ENCODE measurements around the gene SETMAR.
"Not testable (repeated sequence)": the region's sequence is repeated elsewhere in the genome, so short reads cannot be mapped to it uniquely, and the experiment has no call there.

Gene SETMAR

DNA sequence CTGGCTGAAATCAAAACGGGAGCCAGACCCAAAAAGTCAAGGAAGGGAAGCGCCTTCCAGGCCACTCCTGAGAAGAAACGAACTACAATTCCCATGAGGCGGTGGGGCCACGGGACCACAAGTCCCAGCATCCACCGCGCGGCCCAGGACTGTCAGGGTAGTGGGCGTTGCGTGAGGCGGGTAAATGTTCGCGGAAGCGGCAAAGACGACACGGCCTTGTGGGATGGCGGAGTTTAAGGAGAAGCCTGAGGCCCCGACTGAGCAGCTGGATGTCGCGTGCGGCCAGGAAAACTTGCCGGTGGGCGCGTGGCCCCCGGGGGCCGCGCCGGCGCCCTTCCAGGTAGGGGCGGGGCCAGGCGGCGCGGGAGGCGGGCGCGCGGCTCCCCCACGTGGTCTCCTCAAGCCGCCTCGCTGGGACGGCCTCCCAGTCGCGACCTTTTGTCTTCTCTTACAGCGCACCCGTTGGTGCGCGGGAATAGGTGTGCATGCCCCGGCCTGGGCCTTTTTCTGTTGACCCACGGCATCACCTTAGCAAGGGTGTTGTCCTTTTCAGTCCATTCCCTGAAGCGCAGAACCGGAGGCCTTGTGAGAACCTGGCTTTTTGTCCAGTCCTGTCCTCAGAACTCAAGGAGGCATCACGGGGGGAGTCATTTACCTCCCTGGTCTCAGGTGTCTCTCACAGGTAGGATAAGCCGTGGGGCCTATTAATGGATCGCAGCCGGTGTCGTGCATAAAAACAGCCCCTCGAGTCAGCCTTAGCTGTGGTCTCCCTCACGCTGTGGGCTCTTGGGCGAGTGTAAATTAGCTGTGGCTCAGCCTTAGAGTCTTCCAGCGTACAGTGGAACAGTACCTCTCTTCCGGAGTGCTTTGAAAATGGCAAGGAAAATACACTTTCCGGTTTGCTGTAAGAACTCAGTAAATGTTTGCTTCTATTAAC is at the start of gene SETMAR:
TSS of gene SETMAR (plus strand) at position 183 of the 937 bp plus-strand sequence. CDS start at position 185, 2 bp downstream.
- DNase-seq, result peak; percentile 96

DNA sequence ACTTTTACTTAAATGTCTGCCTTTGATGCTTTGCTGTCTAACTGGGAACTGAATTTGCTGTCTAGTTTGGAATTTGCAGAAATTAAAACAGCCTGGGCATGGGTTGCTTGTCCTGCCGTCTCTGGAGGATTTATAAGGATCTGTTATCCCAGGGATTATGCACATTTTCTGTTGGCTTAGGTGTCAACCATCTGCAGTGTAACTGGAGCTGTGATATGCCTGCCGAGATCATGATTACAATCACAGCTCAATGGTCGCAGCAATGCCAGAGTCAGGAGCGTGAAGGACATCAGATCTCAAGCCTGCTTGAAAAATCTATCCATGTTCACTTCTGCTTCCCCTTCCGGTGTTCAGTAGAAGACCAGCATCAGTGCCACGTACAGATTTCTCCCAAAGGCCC is 41.8 kb upstream of the SETMAR start:
- no peak for DNase-seq

DNA sequence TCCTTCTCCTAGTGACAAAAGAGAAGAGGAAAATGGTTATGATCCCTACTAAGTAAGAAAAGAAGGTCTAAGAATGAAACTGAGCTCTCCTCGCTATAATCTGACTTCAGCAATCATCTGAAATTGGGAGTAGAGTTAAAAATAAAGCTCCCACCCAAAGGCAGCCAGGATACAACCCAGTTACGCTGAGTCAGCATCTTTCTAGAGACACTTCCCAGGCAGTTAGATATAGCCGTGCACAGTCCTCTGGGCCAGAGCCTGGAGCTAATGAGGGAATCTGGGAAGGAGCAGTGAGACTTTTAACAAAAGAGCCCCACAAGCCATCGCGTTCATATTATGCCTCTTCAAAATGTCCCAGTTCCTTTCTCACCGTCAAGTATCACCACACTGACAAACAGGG is 39.1 kb upstream of the SETMAR start:
- DNase-seq, result no peak

DNA sequence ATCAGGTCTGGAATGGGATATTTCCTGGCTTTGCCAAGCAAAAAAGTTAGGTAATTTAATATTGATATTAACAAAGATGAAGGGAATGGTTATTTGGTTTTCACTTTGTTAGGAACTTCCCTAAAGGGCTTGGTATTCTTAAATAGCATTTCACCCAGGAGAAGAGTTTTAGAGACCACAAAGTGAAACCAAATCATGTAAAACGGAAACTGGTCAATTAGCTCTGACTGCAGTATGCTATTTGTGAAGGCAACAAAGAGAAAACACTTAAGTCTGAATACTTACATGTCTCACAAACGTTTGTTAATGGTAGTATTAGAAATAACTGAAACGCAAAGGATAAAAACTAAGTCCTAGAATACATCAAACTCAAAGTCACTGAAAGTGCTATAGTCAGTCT is 32.4 kb upstream of the SETMAR start:
- DNase-seq, result no peak

DNA sequence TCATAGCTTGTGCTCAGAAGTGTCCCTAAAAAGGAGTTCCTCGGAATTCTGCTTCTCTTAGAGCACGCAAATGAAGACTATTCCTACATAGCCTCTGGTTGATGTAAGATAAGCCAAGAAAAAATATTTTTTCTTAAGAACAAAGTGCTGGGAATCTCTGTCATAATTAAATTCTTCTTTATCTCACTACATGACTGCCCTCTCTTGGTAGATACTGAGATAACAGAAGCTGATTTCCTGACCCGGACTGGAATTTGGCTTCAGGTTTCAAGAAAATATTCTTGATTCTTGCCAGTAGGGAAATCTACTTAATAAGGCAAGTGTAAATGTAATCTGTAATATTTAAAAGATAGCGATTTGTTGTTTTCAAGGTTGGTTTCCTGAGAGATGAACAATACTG is 31.3 kb upstream of the SETMAR start:
- DNase-seq, result peak; percentile 87

DNA sequence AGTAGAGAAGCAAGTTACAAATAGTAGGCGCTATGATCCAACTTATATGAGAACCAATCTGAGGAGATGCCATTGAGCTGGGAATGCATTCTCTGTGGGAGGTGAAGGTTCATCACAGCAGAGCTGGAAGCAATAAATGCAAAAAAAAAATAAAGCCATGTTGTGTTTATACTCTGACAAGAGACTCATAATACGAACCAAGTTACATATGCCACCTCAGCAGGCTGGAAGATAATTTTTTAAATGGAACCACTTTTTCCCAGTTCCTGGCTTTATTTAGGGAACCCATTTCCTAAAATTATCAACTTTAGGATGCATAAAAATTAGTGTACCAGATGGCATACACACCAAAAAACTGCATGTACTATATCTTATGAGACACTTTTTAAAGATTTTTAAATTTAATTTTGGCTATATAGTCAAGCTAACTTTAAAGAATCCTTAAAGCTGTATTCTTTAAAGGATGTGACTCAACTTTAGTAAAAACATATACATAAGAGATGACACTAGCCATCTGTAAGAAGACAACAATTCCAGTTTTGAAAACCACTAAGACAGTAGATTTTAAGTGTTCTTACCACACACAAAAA is 23.6 kb upstream of the SETMAR start:
- no peak for DNase-seq

DNA sequence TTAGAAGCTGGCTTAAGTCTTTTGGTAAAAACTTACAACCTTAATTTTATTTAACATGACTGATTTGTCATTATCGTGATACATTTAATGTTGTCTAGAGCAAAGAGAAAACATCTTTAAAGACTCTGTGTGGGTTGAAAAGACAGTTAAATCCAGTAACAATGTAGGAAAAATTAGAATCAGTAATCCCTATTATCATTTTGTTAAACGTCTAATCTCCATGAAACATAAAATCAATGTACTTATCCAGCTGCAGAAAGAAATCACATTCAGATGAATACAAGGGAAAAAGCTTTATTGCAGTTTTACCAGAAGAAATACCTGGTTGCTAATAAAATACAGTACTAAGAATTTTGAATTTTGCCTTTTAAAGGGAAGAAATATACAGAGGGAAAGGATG is 21.2 kb upstream of the SETMAR start:
- DNase-seq, result no peak

DNA sequence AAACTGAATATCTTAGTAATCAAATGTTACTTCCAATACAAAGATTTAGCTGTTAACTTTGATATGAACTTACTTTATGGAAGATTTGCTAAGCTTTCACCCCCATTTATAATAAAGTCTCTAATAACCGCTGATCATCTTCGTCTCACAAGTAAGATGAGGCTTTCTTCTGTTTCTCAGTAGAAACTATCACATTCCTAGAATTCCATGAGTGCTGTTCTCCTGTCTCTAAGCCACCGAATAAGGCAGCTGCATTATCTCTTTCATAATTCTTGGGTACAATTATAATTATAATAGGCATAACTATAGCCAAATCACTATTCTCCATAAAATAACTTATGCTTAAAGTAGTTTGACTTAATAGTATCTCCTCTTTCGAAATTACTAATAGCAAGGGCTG is 18.3 kb upstream of the SETMAR start:
- no peak for DNase-seq

DNA sequence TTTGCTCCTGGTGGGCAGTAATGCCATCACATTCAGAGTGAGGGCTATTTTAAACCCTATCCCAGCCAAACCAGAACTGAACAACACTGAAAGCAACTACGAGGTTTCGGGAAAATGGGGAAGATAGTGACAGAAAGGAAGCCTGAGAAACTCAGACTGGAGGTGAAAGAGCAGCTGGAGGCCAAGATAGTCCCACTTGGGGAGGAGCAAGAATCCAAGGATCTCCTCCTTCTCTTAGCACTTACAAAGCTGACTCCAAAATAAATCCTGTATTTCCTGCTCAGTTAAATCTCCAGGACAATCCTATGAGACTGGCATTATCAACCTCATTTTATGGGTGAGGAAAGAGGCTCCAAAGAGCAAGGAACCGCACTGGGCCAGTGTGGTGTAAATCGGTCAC is 14.1 kb upstream of the SETMAR start:
- DNase-seq, result no peak

DNA sequence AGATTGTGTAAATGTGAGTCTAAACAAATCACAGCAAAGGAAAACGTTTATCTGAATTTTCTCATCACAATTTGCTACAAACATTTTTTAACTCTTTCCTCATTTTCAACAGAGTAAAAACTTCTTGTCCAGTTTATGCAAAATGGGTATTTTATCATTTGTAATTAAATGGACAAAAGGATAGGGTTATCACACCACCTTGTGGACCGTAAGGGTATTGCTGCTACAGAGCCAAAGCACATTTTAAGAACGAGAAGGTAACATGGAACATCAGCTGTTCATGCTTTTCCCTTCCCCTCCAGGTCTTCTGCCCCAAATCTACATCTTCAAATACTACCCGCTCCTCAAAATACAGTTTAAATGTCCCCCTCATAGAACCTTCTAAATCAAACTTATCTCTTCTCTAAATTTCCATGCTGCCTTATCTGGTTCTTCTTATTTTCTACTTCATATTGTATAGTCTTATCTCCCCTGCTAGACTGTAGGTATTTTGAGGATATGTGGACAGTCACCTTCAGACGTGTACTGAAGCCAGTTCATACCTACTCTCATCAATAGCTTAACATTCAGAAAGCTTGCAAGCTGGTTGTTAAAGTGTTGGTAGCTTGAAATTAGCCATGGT is 12.8 kb upstream of the SETMAR start:
- DNase-seq, result peak; percentile 82

DNA sequence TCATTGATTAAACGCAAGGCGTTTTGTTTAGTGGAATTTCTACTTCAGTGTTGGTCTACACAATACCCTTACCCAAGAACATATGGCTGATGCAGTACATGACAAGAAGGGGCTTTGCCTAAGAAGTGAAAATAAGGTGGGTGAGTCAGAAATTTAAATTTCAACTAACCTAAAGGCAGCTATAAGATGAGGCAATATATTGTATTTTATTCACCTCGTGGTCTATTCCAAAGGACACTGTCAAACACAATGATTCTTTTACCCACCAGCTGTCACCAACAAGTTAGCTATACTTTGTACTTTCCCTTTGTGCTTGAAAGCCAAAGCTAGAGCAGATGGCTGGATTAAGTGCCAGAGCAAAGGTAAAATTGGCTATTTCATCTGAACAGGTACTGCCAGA is 10.9 kb upstream of the SETMAR start:
- no peak for DNase-seq

DNA sequence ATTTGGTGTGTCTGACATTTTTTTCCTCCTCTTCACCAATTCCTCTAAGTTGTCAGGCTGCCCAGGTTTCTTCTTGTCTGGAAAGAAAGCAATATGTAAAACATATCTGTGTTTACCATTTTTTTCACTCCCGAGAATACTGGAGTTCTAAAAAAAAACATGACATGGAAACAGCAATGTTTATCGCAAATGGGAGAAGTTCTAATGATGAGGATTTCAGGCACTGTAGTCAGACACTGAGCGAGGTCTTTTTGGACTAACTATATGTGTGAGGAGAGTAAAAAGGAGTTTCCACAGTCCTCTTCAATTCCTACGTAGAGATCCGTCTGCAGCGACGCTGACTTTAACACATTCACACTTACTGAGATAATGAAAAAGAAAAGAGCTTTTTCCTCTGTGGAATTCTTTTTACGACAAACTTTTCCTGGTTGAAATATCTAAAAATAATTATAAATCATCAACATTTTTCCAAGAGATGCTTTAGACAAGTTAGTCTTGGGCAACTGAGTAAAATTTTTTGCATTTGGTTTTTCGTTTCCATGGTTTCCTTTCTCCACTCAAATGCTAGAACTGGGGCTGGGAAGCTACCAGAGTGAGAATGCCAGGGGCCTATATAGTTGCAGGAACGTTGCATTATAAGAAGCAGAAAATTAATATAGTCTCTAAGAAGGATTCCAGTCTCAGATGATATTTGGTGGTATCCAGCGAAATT is 8.4 kb upstream of the SETMAR start:
- no peak for DNase-seq

DNA sequence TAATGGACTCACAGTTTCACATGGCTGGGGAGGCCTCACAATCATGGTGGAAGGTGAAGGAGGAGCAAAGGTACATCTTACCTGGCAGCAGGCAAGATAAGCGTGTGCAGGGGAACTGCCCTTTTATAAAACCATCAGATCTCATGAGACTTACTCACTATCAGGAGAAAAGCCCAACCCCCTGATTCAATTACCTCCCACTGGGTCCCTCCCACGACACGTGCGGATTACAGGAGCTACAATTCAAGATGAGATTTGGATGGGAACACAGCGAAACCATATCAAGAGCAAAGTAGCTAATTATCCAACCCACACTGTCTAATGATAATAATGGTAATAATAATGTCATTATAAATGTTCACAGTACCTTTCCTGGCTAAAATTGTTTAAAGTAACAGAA is 6.7 kb upstream of the SETMAR start:
- not testable (repeated sequence) for DNase-seq

DNA sequence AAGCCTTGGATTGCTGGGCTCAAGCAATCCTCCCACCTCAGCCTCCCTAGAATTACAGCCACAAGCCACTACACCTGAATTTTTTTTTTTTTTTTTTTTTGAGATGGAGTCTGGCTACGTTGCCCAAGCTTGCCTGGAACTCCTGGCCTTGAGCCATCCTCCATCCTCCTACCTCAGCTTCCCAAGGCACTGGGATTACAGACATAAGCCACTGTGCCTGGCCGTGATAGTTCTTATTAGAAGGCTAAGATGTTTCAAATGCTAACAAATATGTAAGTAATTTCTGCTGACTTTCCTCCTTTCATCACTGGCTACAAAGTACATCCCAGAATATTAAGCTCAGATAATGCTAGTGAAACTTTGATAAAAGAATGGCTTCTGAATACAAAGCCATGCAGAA is 5.7 kb upstream of the SETMAR start:
- DNase-seq, result no peak

DNA sequence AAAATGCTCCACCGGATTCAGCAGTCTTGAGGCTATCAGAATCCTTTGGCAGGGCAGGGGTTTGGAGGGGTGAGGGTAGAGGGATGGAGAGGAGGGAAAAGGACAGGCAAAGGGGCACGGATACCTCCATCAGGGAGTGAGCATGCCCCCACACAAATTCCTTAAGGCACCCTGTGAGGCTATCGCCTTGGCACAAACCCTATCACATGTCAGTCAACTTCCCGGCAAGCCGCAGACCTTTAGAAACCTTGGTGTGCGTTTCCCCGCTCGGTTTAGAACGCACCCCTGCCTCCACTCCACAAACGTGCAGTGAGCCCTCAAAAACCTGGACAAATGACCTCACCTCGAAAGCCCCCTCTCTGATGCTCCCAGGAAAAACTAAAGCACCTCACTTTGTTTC is 422 bp upstream of the SETMAR start:
- DNase-seq, result no peak

DNA sequence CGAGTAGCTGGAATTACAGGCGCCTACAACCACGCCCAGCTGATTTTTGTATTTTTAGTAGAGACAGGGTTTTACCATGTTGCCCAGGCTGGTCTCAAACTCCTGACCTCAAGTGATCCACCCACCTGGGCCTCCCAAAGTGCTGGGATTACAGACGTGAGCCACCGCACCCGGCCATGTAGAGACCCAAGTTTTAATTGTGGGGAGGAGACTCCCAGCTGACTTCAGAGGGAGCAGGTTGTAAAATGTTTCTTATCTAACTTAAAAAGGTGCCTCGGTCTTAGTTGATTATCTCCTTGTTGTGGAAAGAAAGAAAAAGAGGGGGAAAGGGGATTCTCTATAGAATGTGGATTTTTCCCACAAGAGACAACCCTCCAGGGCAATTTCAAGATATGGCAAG is 2.0 kb downstream of the SETMAR start:
- DNase-seq, result not testable (repeated sequence)

DNA sequence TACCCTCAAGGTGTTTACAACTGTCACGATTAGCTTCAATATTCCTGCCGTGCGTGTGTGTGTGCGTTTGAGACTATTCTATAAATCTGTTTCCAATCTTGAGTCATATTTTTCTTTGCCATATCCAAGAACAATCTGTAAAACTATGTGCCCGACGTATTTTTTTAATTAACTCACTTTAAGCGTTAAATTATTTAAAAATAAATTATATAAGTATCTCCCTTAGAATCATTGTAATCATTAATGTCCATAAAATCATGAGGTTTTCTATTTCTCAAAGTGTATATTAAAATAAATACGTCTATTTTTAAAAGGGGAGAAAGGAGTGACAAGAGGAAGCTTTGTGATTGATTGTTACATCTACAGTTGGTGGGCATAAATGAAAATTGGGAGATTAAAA is 2.9 kb downstream of the SETMAR start:
- DNase-seq, result no peak

DNA sequence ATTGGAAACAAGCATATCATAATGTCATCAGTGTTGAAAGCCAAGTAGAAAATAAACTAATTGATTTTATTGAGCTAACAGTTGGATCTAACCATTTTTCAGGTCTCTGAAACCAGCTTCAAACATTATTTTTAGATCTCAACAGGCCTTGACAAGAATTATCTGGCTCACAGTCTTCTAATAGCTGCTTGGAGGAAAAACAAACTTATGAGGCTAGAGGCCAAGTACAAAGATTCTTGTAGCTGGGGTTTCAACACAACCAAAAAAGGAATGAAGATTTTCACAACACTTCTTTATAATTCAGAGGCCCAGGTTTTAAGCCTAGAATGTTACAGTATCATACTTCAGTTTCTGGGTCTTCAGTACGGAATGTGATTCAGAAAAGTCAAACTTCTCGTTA is 3.7 kb downstream of the SETMAR start:
- peak; percentile 49 for DNase-seq

DNA sequence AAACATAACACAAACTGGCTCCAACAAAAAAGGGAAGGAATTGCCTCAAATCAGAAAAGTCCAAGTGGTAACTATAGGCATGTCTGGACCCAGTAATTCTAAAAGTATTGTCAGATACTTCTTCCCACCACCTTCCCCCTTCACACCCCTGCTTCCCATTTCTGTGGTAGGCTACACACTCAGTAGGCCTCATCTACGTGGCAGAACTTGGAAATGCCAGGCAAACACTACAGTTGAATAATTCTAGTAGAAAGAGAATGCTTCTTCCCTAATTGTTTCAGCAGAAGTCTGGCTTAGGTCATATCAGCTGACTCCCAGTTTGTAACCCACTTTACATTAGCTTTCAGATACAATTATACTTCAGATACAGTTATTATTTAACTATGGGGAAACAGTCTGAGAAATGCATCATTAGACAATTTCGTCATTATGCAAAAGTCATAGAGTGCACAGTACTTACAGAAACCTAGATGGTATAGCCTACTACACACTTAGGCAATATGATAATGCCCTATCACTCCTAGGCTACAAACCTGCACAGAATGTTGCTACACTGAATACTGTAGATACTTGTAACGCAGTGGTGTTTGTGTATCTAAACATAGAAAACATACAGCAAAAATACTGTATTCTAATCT is 6.4 kb downstream of the SETMAR start:
- no peak for DNase-seq

DNA sequence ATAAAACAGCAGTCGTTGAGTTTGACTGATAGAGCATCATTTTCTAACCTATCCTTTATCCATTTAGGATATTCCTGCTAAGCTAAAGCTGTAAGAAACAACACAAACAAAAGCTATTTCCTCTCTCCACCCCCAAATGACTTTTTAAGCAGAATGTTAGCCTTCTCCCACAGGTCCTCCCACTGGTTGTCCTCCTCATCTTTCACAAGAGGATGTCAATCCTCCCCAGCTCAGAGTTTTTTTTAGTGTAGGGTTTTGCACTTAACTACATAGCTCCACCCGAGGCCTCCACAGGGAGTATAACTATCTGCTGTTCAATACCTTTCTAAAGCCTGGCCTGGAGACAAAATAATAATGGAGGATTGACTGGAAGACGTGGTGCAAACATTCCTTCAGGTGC is 7.8 kb downstream of the SETMAR start:
- no peak for DNase-seq

DNA sequence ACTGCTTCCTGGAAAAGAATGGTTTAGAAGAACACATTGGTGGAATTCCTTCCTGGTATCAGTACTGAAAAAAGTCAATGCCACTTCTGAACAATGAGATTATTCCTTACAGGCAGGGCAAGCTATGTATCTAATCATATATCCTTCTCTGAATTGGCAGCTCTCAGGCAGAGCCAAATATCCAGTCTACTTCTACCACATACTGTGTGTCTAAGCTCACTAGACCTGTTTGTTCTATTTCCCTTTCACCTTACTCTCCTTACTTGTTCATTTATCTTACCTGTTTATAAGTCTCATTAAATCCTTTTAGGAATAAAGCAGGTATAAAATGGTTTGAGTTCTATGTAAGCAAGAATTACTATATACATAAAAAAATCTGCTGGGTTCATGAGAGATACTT is 8.3 kb downstream of the SETMAR start:
- no peak for DNase-seq

DNA sequence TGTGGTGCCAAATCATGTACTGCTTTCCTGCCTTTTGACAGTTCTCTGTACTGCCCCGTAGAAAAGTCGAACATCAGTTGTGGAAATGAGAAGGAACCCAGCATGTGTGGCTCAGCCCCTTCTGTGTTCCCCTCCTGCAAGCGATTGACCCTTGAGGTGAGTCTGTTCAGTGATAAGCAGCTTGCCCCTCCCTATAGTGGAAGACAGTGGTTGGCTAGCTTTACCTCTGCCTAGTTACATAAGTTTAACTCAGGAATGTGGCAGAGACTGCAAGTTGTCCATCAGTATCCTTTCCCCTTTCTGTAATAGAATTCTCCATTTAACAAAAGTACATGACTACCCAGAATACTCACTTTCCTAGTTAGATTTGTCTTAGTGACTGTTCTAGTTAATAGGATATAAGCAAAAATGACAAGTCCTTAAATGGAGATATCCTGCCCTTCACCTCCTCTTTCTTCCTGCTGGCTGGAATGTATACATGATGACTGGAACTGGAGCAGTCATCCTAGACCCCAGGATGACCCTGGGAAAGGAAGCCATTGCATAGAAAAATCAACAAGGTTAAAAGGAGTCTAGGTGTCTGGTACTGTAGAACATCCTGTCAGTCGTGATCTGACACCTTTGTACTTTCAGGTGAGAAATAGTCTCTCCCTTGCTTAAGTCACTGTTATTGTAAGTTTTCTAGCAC is 10.6 kb downstream of the SETMAR start:
- DNase-seq, result no peak

All from eye (tissue), 1 donor.